Measurements from ENCODE around the gene MAGEB6.
"Not testable (repeated sequence)": the region's sequence is repeated elsewhere in the genome, so short reads cannot be mapped to it uniquely, and the experiment has no call there.

MAGEB6 gene, protein sequence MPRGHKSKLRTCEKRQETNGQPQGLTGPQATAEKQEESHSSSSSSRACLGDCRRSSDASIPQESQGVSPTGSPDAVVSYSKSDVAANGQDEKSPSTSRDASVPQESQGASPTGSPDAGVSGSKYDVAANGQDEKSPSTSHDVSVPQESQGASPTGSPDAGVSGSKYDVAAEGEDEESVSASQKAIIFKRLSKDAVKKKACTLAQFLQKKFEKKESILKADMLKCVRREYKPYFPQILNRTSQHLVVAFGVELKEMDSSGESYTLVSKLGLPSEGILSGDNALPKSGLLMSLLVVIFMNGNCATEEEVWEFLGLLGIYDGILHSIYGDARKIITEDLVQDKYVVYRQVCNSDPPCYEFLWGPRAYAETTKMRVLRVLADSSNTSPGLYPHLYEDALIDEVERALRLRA

DNA sequence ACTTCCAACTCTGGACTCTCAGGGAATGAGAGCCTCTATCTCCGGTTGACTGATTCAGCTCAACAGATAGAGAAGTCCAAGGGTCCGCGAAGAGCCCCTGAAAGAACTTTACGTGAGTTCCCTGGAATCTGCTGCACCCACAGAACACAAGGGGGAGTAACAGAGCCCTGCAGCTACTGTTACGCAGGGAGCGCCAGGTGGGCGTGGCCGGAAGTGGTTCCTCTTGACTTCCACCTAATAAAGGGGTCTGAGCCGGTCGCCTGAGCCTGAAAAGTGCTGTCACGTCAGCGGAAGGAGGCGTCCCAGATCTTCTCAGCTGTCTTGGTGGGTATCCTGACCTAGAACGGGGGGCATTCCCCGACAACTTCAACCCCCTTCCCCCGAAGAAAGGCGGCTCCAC, at the start of gene MAGEB6:
TSS of gene MAGEB6 (plus strand) at position 237 of the 400 bp plus-strand sequence. CDS start 1,407 bp downstream, outside the sequence.
- no peak for DNase-seq

DNA sequence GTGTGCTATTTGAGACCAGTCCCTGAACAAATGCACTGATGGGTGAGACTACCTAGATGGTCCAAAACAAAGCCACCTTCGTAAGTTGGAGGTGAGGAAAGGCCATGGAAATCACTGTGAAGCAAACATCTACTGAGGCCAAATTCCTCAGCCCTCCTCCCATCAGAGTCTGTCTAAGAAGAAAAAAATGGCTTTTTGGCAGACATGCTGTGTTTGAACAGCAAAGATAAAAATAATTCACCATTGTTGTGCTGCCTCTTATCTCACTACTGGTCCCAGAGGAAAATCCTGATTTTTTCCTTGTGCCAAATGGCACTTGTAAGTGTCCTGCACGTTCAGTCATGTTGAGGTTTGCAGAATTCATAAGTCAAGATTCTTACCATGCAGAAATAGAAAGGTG, 46.2 kb upstream of the MAGEB6 start:
- DNase-seq = no peak

DNA sequence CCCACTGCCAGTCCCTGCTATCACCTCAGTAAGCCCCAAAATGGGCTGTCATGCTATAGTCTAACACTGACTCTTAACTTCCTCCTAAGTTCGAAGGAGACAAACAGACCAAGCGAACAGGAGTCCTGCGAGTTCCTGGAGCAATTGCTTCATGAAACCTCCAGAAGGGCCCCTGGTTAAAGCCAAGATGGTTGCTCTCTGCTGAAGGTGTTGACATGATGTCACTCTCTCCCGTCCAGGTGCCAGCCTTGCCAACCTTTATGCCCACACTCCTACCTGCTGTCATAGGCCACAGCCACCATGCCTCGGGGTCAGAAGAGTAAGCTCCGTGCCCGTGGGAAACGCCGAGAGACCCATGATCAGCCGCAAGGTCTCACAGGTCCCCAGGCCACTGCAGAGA, 31.9 kb upstream of the MAGEB6 start, which contains the start of gene MAGEB6B:
TSS of gene MAGEB6B (plus strand) at position 301 of the 400 bp plus-strand sequence. CDS start at position 301, 0 bp downstream.
- DNase-seq = no peak

DNA sequence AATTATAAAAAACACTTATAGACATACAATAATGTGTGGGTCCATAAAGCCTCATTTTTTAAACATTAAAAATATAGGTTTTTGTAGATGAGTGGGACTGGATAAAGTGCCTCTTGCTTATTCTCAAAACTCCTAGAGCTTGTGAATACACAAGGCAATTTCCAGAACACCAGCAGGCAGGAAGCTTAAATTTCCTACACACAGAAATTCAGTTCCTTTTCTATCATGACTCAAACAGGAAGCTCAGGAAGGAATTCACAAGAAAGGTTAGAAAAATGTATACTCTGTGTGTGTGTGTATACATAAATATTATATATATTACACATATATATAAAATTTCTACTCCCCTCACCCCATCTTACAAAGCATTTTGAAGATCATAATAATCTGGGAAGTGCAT, 11.3 kb downstream of the MAGEB6 start:
- DNase-seq = no peak

DNA sequence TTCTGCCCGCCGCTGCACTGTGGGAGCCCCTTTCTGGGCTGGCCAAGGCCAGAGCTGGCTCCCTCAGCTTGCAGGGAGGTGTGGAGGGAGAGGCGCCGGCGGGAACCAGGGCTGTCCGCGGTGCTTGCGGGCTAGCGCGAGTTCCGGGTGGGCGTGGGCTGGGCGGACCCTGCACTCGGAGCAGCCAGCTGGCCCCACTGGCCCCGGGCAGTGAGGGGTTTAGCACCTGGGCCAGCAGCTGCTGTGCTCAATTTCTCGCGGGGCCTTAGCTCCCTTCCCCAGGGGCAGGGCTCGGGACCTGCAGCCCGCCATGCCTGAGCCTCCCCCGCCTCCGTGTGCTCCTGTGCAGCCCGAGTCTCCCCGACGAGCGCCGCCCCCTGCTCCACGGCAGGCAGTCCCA, 12.5 kb downstream of the MAGEB6 start:
- not testable (repeated sequence) for DNase-seq

DNA sequence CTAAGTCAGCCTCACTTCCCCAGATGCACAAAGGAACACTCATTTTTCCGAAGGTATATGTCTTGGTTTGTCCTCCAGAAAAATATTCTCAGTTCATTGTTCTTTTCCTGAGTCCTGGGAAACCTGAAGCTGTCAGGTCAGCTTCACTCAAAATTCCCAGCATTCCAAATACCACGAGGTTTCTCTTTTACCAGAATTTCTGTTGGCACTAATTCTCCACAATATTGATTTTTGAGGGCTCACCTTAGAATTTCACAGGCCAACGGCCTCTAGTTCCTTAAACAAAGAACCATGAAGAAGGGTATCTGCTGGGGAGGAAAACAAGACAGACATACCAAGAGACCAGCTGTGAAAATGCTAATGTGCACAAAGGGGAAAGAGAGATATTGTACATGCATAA, 15.8 kb downstream of the MAGEB6 start:
- DNase-seq = no peak

DNA sequence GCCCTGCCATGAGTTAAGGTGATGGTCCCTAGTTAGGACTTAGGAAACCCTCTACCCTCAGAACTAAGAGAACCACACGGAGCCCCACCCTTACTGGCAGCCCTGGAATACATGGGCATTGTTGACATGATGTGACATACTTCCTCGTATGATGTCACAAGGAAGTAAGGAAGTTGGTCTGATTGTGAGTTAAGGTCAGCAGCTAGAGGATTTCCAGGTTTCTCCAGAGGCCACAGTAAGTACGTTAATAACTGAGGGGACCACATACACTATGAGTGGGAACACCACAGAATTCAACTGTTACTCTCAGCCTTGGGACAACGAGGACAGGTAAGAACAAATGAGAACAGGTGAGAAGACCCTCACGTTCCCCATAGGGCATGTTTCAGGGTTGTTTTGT, 23.6 kb downstream of the MAGEB6 start, which contains the start of gene MAGEB5:
TSS of gene MAGEB5 (plus strand) at position 301 of the 400 bp plus-strand sequence. CDS start 1,133 bp downstream, outside the sequence.
- DNase-seq = no peak

DNA sequence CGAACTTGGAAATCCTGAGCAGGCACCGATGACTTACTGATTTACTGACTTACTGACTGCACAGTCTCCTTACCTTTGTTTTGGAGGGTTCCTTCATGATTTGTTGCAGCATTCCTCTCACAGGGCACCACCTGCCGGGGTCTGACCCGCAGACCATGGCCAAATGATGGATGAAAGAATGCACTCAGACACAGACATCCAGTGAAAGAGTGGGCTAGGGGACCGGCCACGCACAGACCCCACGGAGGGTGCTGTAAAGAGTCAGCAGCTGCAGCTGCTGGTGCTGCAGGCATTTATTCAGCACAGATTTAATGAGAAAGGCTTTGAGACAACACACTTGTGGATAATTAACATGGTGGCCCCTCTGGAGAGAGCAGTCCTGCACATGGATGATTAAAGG, 27.1 kb downstream of the MAGEB6 start:
- no peak for DNase-seq

DNA sequence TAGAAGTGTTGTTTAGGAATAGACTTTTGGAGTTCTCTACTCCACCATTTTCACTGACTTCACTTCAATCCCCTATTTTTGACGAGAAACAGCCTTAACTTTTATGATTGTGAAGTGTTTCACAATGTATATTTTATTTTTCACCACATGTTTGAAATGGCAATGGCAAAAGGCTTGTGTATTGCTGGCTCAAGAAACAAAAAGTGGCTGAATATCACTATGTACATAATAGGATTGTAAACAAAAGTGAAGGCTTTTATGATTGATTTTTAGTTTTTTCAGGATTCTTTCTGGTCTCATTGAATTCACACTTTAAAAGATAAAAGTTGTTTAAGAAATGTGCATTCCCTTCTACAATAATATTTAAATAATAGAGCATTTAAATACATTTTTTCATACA, 41.9 kb downstream of the MAGEB6 start:
- no peak for DNase-seq

Measured in T1000 (cell line).